ENCODE data around the gene VASP.

VASP gene

GRCh38 chr19:45515081-45515624 is 7.9 kb downstream of the VASP start:
- DNase-seq (ENCODE audit: low spot score) = peak; percentile 77

GRCh38 chr19:45515807-45516401 is 8.6 kb downstream of the VASP start:
- no peak for DNase-seq (ENCODE audit: low spot score)

GRCh38 chr19:45517238-45517637 is 10.0 kb downstream of the VASP start:
- DNase-seq (ENCODE audit: low spot score) = no peak

GRCh38 chr19:45517641-45518468 is 10.6 kb downstream of the VASP start:
- DNase-seq (ENCODE audit: low spot score) = no peak

GRCh38 chr19:45518469-45518826 is 11.2 kb downstream of the VASP start:
- DNase-seq (ENCODE audit: low spot score) = no peak

GRCh38 chr19:45522010-45522941 is 15.0 kb downstream of the VASP start:
- DNase-seq (ENCODE audit: low spot score) = no peak

GRCh38 chr19:45523642-45524256 is 16.5 kb downstream of the VASP start:
- peak; percentile 94 for DNase-seq (ENCODE audit: low spot score)

- peak; percentile 42 for DNase-seq (ENCODE audit: low spot score)
Measured at GRCh38 chr19:45524575-45525129, 17.4 kb downstream of the VASP start.

GRCh38 chr19:45526143-45526542 is 18.9 kb downstream of the VASP start:
- DNase-seq (ENCODE audit: low spot score) = peak; percentile 77

GRCh38 chr19:45526971-45527370 is 19.7 kb downstream of the VASP start:
- DNase-seq (ENCODE audit: low spot score) = no peak

- DNase-seq (ENCODE audit: low spot score) = no peak
Measured at GRCh38 chr19:45527731-45528130, 20.5 kb downstream of the VASP start.

- no peak for DNase-seq (ENCODE audit: low spot score)
Measured at GRCh38 chr19:45528149-45528743, 21.0 kb downstream of the VASP start.

GRCh38 chr19:45528744-45529419 is 21.6 kb downstream of the VASP start:
- no peak for DNase-seq (ENCODE audit: low spot score)

- DNase-seq (ENCODE audit: low spot score) = no peak
Measured at GRCh38 chr19:45529420-45529785, 22.1 kb downstream of the VASP start.

GRCh38 chr19:45531349-45531748 is 24.1 kb downstream of the VASP start:
- no peak for DNase-seq (ENCODE audit: low spot score)

- no peak for DNase-seq (ENCODE audit: low spot score)
Measured at GRCh38 chr19:45539459-45539858, 32.2 kb downstream of the VASP start.

GRCh38 chr19:45542234-45542668 is 35.0 kb downstream of the VASP start:
- no peak for DNase-seq (ENCODE audit: low spot score)

- DNase-seq (ENCODE audit: low spot score) = no peak
Measured at GRCh38 chr19:45547211-45547770, 40.0 kb downstream of the VASP start.

- no peak for DNase-seq (ENCODE audit: low spot score)
Measured at GRCh38 chr19:45547965-45548609, 40.8 kb downstream of the VASP start.

GRCh38 chr19:45553464-45553863 is 46.2 kb downstream of the VASP start:
- no peak for DNase-seq (ENCODE audit: low spot score)
